Caco-2 (cell line): Measurements from ENCODE around the gene TTC27. TPM values are rescaled to one million over a fixed set of nuclear protein-coding genes. Genes with fewer than 3 reads are reported as not detected.
A peak's percentile ranks its signal among the peaks of the same experiment; 100 is the strongest.

Source experiments
- Bru-seq: library from RNA; stranded (reverse); fragments of 400-500 nt; gene quantifications from one replicate; lab custom pipeline; 2021; lab: Mats Ljungman, UMichigan
- BruChase-seq, 2 experiments: library from RNA; stranded (reverse); fragments of 400-500 nt; gene quantifications; one replicate each; lab custom pipeline; 2021; lab: Mats Ljungman, UMichigan
- BruUV-seq: library from RNA; stranded (reverse); fragments of 400-500 nt; replicated peaks from 2 replicates; lab custom pipeline; 2021; lab: Mats Ljungman, UMichigan
- CTCF ChIA-PET: fragments of 300-600 bp; sonication (Branson Sonifier 250); formaldehyde crosslinking; loops from one replicate; lab custom pipeline; 2022; ENCODE audit warnings: antibody characterized with exemption; lab: Charles Lee
- POLR2A ChIA-PET: fragments of 300-600 bp; sonication (Branson Sonifier 250); formaldehyde crosslinking; loops from one replicate; lab custom pipeline; 2022; ENCODE audit warnings: antibody characterized with exemption; lab: Charles Lee
- DNase-seq, 2 experiments: peaks; one replicate each; pipeline versions ENCODE4 v3.0.0 to v3.0.0-alpha.2; 2020 to 2022
- H3K27me3 ChIP-seq: replicated peaks from 2 replicates; pipeline ENCODE4 v1.6.0; 2011; ENCODE audit warnings: low read length; ENCODE audit not compliant: control insufficient read depth, insufficient read depth
- H3K36me3 ChIP-seq: 2 replicates; pipeline ENCODE4 v1.5.1; 2011; ENCODE audit warnings: low read length; ENCODE audit not compliant: control insufficient read depth, insufficient read depth
- H3K4me1 ChIP-seq: fragments of 250-450 bp; sonication (Bioruptor Pico); 2 replicates; pipeline ENCODE4 v1.5.1; 2020; ENCODE audit warnings: mild to moderate bottlenecking
- H3K4me3 ChIP-seq: 2 replicates; pipeline ENCODE4 v1.5.1; 2011; ENCODE audit warnings: low read depth, mild to moderate bottlenecking, control low read depth, low read length
- H3K9me3 ChIP-seq: fragments of 250-450 bp; sonication (Bioruptor Pico); 2 replicates; pipeline ENCODE4 v1.5.1; 2020; ENCODE audit warnings: mild to moderate bottlenecking, moderate library complexity
- H3K27ac Mint-ChIP-seq: one replicate; pipeline ENCODE4 v1.8.0; 2022; ENCODE audit warnings: mixed read lengths; ENCODE audit not compliant: unreplicated experiment
- H3K27me3 Mint-ChIP-seq: one replicate; pipeline ENCODE4 v1.8.0; 2022; ENCODE audit warnings: mixed read lengths; ENCODE audit not compliant: insufficient read depth, unreplicated experiment
- H3K36me3 Mint-ChIP-seq: one replicate; pipeline ENCODE4 v1.8.0; 2022; ENCODE audit warnings: mild to moderate bottlenecking, mixed read lengths; ENCODE audit not compliant: insufficient read depth, unreplicated experiment
- H3K4me1 Mint-ChIP-seq: one replicate; pipeline ENCODE4 v1.8.0; 2022; ENCODE audit warnings: low read depth, mixed read lengths; ENCODE audit not compliant: unreplicated experiment
- H3K4me3 Mint-ChIP-seq: one replicate; pipeline ENCODE4 v1.8.0; 2022; ENCODE audit warnings: mild to moderate bottlenecking, moderate library complexity, mixed read lengths; ENCODE audit not compliant: unreplicated experiment
- H3K9me3 Mint-ChIP-seq: one replicate; pipeline ENCODE4 v1.8.0; 2022; ENCODE audit warnings: mixed read lengths; ENCODE audit not compliant: unreplicated experiment
- intact Hi-C: fragments of 100-400 bp; cut with micrococcal nuclease; formaldehyde crosslinking; loops from one replicate; pipeline ENCODE4 v1.10.0; 2022; ENCODE audit not compliant: unreplicated experiment
- long read RNA-seq: library from polyadenylated mRNA; stranded (forward); transcript quantifications from one replicate; pipeline ENCODE4 v2.0.0, GENCODE V29; 2022
- total RNA-seq: library from RNA; stranded (reverse); gene quantifications from 2 replicates; pipeline ENCODE4 v1.2.3, GENCODE V29; 2022
- TF ChIP-seq, protein P1 (sequence below), 2 experiments: fragments of 200-600 bp in 1 of 2; IDR thresholded peaks; 1 replicate in 1 of 2; 2 replicates in 1 of 2; pipeline versions ENCODE4 v1.5.1 to v1.8.0; 2011 to 2022; ENCODE audit warnings: antibody characterized with exemption in 1 of 2, control low read depth in 1 of 2, inconsistent platforms in 1 of 2, low read depth in 1 of 2, low read length in 1 of 2, mild to moderate bottlenecking in 1 of 2, moderate library complexity in 1 of 2; ENCODE audit not compliant: insufficient read depth in 1 of 2, severe bottlenecking in 1 of 2, unreplicated experiment in 1 of 2

TTC27 gene
- 18.9 and 20.6 TPM in 2 replicates for total RNA-seq
- Bru-seq, nascent RNA: percentile 66 among the genes with signal in this experiment
- percentile 60 among the genes with signal in this experiment for BruChase-seq, experiment 1, labeled RNA remaining after a 2-hour chase
- BruChase-seq, experiment 2, labeled RNA remaining after a 6-hour chase: percentile 61 among the genes with signal in this experiment
- long read RNA-seq, transcript TTC27-201 (20 exons, 2,876 nt): major isoform, 22 of 32 reads
- long read RNA-seq, partial matches to known transcripts: 2 of 32 reads
- long read RNA-seq, other reads (novel, unspliced or antisense): 8 of 32 reads

DNA sequence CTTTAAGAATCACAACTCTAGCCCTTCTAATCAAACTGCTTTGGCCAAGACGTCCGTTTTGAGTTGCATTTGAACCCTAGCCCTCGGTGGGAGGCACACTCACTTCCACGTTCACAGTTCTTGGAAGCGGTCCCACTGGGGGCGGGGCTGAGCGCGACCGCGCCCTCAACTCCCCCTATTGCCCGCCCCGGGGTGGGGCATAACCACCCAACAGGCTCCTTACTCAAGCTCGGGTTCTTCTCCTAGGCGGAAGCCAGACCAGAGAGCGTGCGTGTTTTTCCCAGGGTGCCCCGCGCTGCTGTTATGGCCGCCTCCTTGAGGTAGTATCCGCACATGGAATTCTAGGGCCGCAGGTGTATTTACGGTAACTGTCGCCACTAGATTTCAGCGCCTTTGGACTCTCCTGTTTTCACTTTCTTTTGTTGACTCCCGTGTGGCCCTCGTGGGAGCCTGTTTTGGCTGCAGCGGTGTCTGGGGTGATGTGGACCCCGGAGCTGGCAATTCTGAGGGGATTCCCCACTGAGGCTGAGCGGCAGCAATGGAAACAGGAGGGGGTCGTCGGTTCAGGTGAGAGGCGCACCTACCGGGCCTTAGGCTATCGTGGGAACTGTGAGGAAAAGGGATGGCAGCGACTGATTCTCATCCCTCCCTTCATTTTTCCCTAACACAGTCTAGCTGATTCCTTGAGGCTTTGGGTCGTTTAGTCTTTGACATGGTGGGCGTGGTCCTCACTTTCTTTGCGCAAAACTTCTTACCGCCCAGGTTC is at the start of gene TTC27:
TTC27 (plus strand) TSS at position 237 of the 766 bp plus-strand sequence; CDS start at position 480, 243 bp downstream.
- ChIA-PET POLR2A (no interaction called here), CTCF (interaction anchor here (0.6 kb wide), 1 partner anchor 768 kb away, joined by 3 read pairs; no protein-coding TSS in a partner anchor)
- Mint-ChIP-seq H3K4me3 (peak within 1 kb of the TSS; percentile 91), H3K27me3 (no peaks in the 10 kb centered on the region), H3K36me3 (peaks cover 39% of the 10 kb centered on the region), H3K9me3 (no peaks in the 10 kb centered on the region), H3K4me1 (peaks cover 9% of the 10 kb centered on the region), H3K27ac (peak within 1 kb of the TSS; percentile 92)
- no peaks in the 10 kb centered on the region; the same call in 1 of the 2 replicates for H3K4me1 ChIP-seq
- H3K9me3 ChIP-seq: no peaks in the 10 kb centered on the region
- no peaks in the 10 kb centered on the region for H3K27me3 ChIP-seq
- H3K4me3 ChIP-seq: peak within 1 kb of the TSS; percentile 81
- no peaks in the 10 kb centered on the region for H3K36me3 ChIP-seq
- TF ChIP-seq, protein P1, sequence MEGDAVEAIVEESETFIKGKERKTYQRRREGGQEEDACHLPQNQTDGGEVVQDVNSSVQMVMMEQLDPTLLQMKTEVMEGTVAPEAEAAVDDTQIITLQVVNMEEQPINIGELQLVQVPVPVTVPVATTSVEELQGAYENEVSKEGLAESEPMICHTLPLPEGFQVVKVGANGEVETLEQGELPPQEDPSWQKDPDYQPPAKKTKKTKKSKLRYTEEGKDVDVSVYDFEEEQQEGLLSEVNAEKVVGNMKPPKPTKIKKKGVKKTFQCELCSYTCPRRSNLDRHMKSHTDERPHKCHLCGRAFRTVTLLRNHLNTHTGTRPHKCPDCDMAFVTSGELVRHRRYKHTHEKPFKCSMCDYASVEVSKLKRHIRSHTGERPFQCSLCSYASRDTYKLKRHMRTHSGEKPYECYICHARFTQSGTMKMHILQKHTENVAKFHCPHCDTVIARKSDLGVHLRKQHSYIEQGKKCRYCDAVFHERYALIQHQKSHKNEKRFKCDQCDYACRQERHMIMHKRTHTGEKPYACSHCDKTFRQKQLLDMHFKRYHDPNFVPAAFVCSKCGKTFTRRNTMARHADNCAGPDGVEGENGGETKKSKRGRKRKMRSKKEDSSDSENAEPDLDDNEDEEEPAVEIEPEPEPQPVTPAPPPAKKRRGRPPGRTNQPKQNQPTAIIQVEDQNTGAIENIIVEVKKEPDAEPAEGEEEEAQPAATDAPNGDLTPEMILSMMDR (IDR thresholded peaks at IDR 0.05; ENCODE audit: insufficient read depth in 1 of 2, low read depth in 1 of 2, low read length in 1 of 2, severe bottlenecking in 1 of 2, unreplicated experiment in 1 of 2): peak in 1 of 2 experiments; percentile 9
- TSS peak; percentile 66 for BruUV-seq
- peak; percentile 97 for DNase-seq
- intact Hi-C loops: loop anchor here (2.0 to 10.0 kb wide), 2 partner anchors 73 to 317 kb away; partner anchors contain the start of gene LTBP1

DNA sequence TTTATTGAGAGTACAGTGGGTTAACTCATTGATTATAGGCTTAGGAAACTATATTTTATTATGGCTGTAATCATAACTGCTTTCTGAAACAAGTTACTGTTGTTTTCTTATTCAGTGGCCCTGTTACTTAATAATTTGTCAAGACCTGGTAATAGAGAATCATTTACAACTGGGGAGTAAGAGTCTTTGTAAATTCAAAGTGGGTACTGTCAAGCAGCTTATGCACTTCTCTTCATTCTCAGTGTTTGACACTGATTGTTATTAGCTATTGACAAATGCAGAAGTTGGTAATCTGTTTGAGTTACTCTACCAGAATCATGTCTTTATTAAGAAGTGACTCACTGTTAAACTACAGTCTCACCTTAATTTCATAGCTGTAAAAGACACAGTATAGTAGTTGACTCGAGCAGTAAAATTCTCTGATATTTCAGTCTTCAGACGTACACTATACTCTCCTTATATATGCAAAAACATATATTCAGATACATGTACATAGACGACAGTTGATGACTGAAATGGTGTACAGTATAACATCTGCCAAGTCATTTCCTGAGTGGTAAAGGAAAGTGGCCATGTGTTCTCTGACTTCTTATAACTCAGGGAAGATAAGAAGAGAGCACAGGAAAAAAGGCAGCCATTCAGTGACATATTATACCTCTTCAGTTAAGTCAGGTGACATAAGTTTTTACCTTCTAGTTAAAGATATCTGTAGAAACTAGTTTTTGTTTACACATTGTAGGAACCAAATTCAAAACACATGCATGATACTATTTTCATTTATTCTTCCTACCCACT is 36.0 kb upstream of the TTC27 start:
- no peak overlapping the region for H3K27ac Mint-ChIP-seq
- ChIA-PET CTCF (no interaction called here), POLR2A (no interaction called here)
- H3K9me3 Mint-ChIP-seq: no peaks in the 10 kb centered on the region
- no peak overlapping the region for H3K4me3 ChIP-seq
- H3K9me3 ChIP-seq: no peaks in the 10 kb centered on the region
- no peaks in the 10 kb centered on the region for H3K4me1 ChIP-seq
- H3K36me3 Mint-ChIP-seq: peaks cover 37% of the 10 kb centered on the region
- BruUV-seq: no TSS peak
- no peaks in the 10 kb centered on the region for H3K4me1 Mint-ChIP-seq
- intact Hi-C loops: no loop called here
- TF ChIP-seq, protein P1 (IDR thresholded peaks at IDR 0.05; ENCODE audit: insufficient read depth in 1 of 2, low read depth in 1 of 2, low read length in 1 of 2, severe bottlenecking in 1 of 2, unreplicated experiment in 1 of 2): no peak
- H3K27me3 Mint-ChIP-seq: no peaks in the 10 kb centered on the region
- no peaks in the 10 kb centered on the region for H3K27me3 ChIP-seq
- no peaks in the 10 kb centered on the region for H3K36me3 ChIP-seq
- DNase-seq: no peak
- H3K4me3 Mint-ChIP-seq: no peak overlapping the region

DNA sequence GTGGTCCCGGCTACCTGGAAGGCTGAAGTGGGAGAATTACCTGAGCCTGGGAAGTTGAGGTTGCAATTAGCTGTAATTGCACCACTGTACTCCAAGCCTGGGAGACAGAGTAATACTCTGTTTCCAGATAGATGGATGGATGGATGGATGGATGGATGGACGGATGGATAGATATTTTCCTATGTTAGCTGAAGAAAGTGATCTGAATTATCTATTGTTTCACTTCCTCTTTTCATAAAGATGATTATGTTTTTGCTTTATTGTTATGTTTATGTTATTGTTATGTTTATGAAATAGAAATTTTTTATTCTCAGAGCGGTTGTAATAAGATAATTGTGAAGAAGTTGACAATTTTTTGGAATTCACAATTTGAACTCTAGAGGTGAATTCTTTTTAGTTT is 33.3 kb upstream of the TTC27 start:
- no peaks in the 10 kb centered on the region for H3K4me1 ChIP-seq
- no TSS peak for BruUV-seq
- no peak overlapping the region for H3K4me3 ChIP-seq
- intact Hi-C loops: no loop called here
- Mint-ChIP-seq H3K27me3 (no peaks in the 10 kb centered on the region), H3K4me1 (no peaks in the 10 kb centered on the region), H3K27ac (no peak overlapping the region), H3K9me3 (no peaks in the 10 kb centered on the region), H3K36me3 (peaks cover 49% of the 10 kb centered on the region), H3K4me3 (no peak overlapping the region)
- TF ChIP-seq, protein P1 (IDR thresholded peaks at IDR 0.05; ENCODE audit: insufficient read depth in 1 of 2, low read depth in 1 of 2, low read length in 1 of 2, severe bottlenecking in 1 of 2, unreplicated experiment in 1 of 2): no peak
- ChIA-PET CTCF (no interaction called here), POLR2A (no interaction called here)
- H3K36me3 ChIP-seq: no peaks in the 10 kb centered on the region
- H3K9me3 ChIP-seq: no peaks in the 10 kb centered on the region
- DNase-seq: no peak
- no peaks in the 10 kb centered on the region for H3K27me3 ChIP-seq
